ENCODE data around the gene JAKMIP1.

Gene JAKMIP1

GRCh38 chr4:6115342-6115741 is 85.0 kb downstream of the JAKMIP1 start:
- H3K9ac ChIP-seq (ENCODE audit: low read depth, low read length, poor library complexity, severe bottlenecking), result no peak overlapping the region
- H2AFZ ChIP-seq (ENCODE audit: low read length), result no peak overlapping the region
- no peaks in the 10 kb centered on the region for H3K9me3 ChIP-seq (ENCODE audit: insufficient read depth, low read depth, low read length)
- no peak overlapping the region for H3K4me3 ChIP-seq (ENCODE audit: low read length, poor library complexity, severe bottlenecking)
- TF ChIP-seq CTCF (conservative IDR thresholded peaks at IDR 0.05; ENCODE audit: low read length) (no peak), EZH2phosphoT487 (IDR thresholded peaks at IDR 0.05; ENCODE audit: borderline replicate concordance) (no peak)
- H3F3A ChIP-seq (ENCODE audit: low read depth), result no peaks in the 10 kb centered on the region
- H3K79me2 ChIP-seq (ENCODE audit: insufficient read depth, low read length), result no peaks in the 10 kb centered on the region
- H4K20me1 ChIP-seq (ENCODE audit: insufficient read depth, low read length, poor library complexity, severe bottlenecking), result no peaks in the 10 kb centered on the region
- H3K4me2 ChIP-seq (ENCODE audit: low read depth, low read length, poor library complexity, severe bottlenecking), result no peak overlapping the region
- H3K36me3 ChIP-seq (ENCODE audit: insufficient read depth, low read length), result no peaks in the 10 kb centered on the region
- H3K27me3 ChIP-seq (ENCODE audit: insufficient read depth, low read length, poor library complexity, severe bottlenecking), result no peaks in the 10 kb centered on the region
- H3K9me2 ChIP-seq (replicated peaks; ENCODE audit: low read depth, low read length), result no peaks in the 10 kb centered on the region
- H3K4me1 ChIP-seq (ENCODE audit: insufficient read depth, low read length, poor library complexity, severe bottlenecking), result no peaks in the 10 kb centered on the region

- TF ChIP-seq EZH2phosphoT487 (IDR thresholded peaks at IDR 0.05; ENCODE audit: borderline replicate concordance), result no peak
- TF ChIP-seq CTCF (conservative IDR thresholded peaks at IDR 0.05; ENCODE audit: low read length), result no peak
- Histone ChIP-seq H3K9me3 (ENCODE audit: insufficient read depth, low read depth, low read length) (no peaks in the 10 kb centered on the region), H3K36me3 (ENCODE audit: insufficient read depth, low read length) (no peaks in the 10 kb centered on the region), H3K9me2 (replicated peaks; ENCODE audit: low read depth, low read length) (no peaks in the 10 kb centered on the region), H4K20me1 (ENCODE audit: insufficient read depth, low read length, poor library complexity, severe bottlenecking) (no peaks in the 10 kb centered on the region), H3K4me2 (ENCODE audit: low read depth, low read length, poor library complexity, severe bottlenecking) (no peak overlapping the region), H3K9ac (ENCODE audit: low read depth, low read length, poor library complexity, severe bottlenecking) (no peak overlapping the region), H2AFZ (ENCODE audit: low read length) (no peak overlapping the region), H3K4me1 (ENCODE audit: insufficient read depth, low read length, poor library complexity, severe bottlenecking) (no peaks in the 10 kb centered on the region), H3K4me3 (ENCODE audit: low read length, poor library complexity, severe bottlenecking) (no peak overlapping the region), H3K27me3 (ENCODE audit: insufficient read depth, low read length, poor library complexity, severe bottlenecking) (no peaks in the 10 kb centered on the region), H3F3A (ENCODE audit: low read depth) (no peaks in the 10 kb centered on the region), H3K79me2 (ENCODE audit: insufficient read depth, low read length) (no peaks in the 10 kb centered on the region)
Measured at GRCh38 chr4:6114601-6115000, 85.7 kb downstream of the JAKMIP1 start.

GRCh38 chr4:6114181-6114580 is 86.2 kb downstream of the JAKMIP1 start:
- Histone ChIP-seq H3K27me3 (ENCODE audit: insufficient read depth, low read length, poor library complexity, severe bottlenecking) (no peaks in the 10 kb centered on the region), H3K9me3 (ENCODE audit: insufficient read depth, low read depth, low read length) (no peaks in the 10 kb centered on the region), H3K4me2 (ENCODE audit: low read depth, low read length, poor library complexity, severe bottlenecking) (no peak overlapping the region), H3K9ac (ENCODE audit: low read depth, low read length, poor library complexity, severe bottlenecking) (no peak overlapping the region), H4K20me1 (ENCODE audit: insufficient read depth, low read length, poor library complexity, severe bottlenecking) (no peaks in the 10 kb centered on the region), H3K4me3 (ENCODE audit: low read length, poor library complexity, severe bottlenecking) (no peak overlapping the region), H3K79me2 (ENCODE audit: insufficient read depth, low read length) (no peaks in the 10 kb centered on the region), H3K9me2 (replicated peaks; ENCODE audit: low read depth, low read length) (no peaks in the 10 kb centered on the region), H2AFZ (ENCODE audit: low read length) (no peak overlapping the region), H3F3A (ENCODE audit: low read depth) (no peaks in the 10 kb centered on the region), H3K4me1 (ENCODE audit: insufficient read depth, low read length, poor library complexity, severe bottlenecking) (no peaks in the 10 kb centered on the region), H3K36me3 (ENCODE audit: insufficient read depth, low read length) (no peaks in the 10 kb centered on the region)
- no peak for TF ChIP-seq EZH2phosphoT487 (IDR thresholded peaks at IDR 0.05; ENCODE audit: borderline replicate concordance)
- no peak for TF ChIP-seq CTCF (conservative IDR thresholded peaks at IDR 0.05; ENCODE audit: low read length)

Data from Loucy (cell line).